ENCODE data around the gene CDK19. TPM values are rescaled to one million over a fixed set of nuclear protein-coding genes. Genes with fewer than 3 reads are reported as not detected.

The CDK19 gene
- total and polyA plus RNA-seq, 2 of the 13 experiments (the other 11 are each of a cell fraction or from before 2014, with no cell fraction given): 13.4 to 27.0 TPM

GRCh38 chr6:110653381-110653780 is 161.9 kb downstream of the CDK19 start:
- no peak overlapping the region for H3K4me2 ChIP-seq (ENCODE audit: low read depth, low read length)
- no peak overlapping the region for H3K4me3 ChIP-seq (replicated peaks in 1 of 3; ENCODE audit: insufficient read depth in 1 of 3, low read depth in 2 of 3, low read length in 3 of 3)
- no peak overlapping the region for H2AFZ ChIP-seq (ENCODE audit: low read length)
- no peak overlapping the region for H3K27ac ChIP-seq (ENCODE audit: extremely low read length, insufficient read depth, low read length)
- BruUV-seq (replicated peaks): no TSS peak
- peaks cover 77% of the 10 kb centered on the region for H3K4me1 ChIP-seq (ENCODE audit: insufficient read depth, low read length)
- no peaks in the 10 kb centered on the region for H3K27me3 ChIP-seq (ENCODE audit: control insufficient read depth in 1 of 2, insufficient read depth in 2 of 2, low read length in 2 of 2)
- ATAC-seq (no peak), FAIRE-seq (no peak), DNase-seq (ENCODE audit: low spot score) (no peak)
- ChIA-PET CTCF (ENCODE audit: low intra/inter-chr PET ratio, low total read pairs) (no interaction called here), POLR2A (interaction anchor here (0.6 kb wide), 1 partner anchor 11 kb away, joined by 3 read pairs; no protein-coding TSS in a partner anchor)
- peaks cover 3% of the 10 kb centered on the region for H3K79me2 ChIP-seq (ENCODE audit: insufficient read depth, low read length)
- no peak overlapping the region for H3K9ac ChIP-seq (ENCODE audit: insufficient read depth, low read depth, low read length)
- WGBS (ENCODE audit: low lambda C conversion rate): 100% methylated on average over 1 of the region's 1 CpG
- TF ChIP-seq YEATS2 (CRISPR knock-in tag; IDR thresholded peaks at IDR 0.05; ENCODE audit: borderline replicate concordance) (no peak), FOXC1 (CRISPR knock-in tag; IDR thresholded peaks at IDR 0.05; ENCODE audit: borderline replicate concordance) (no peak), GTF3A (CRISPR knock-in tag; conservative IDR thresholded peaks at IDR 0.05) (no peak), ZNF414 (CRISPR knock-in tag; IDR thresholded peaks at IDR 0.05) (no peak), FOXA1 (IDR thresholded peaks at IDR 0.05) (no peak), FOXA1 (CRISPR knock-in tag; IDR thresholded peaks at IDR 0.05) (no peak), ZNF251 (CRISPR knock-in tag; IDR thresholded peaks at IDR 0.05) (no peak), IRF2 (CRISPR knock-in tag; IDR thresholded peaks at IDR 0.05) (no peak), ZBTB25 (CRISPR knock-in tag; IDR thresholded peaks at IDR 0.05) (no peak), POLR2AphosphoS2 (IDR thresholded peaks at IDR 0.05; ENCODE audit: low read depth, low read length) (no peak), ZNF101 (CRISPR knock-in tag; IDR thresholded peaks at IDR 0.05; ENCODE audit: borderline replicate concordance, low read depth) (no peak), ZNF225 (CRISPR knock-in tag; IDR thresholded peaks at IDR 0.05) (no peak), CREM (IDR thresholded peaks at IDR 0.05) (no peak), CREM (CRISPR knock-in tag; IDR thresholded peaks at IDR 0.05) (no peak), SAFB2 (CRISPR knock-in tag; IDR thresholded peaks at IDR 0.05; ENCODE audit: borderline replicate concordance, low read depth) (no peak), EEA1 (CRISPR knock-in tag; IDR thresholded peaks at IDR 0.05; ENCODE audit: borderline replicate concordance) (no peak)
- TF ChIP-seq, protein P1, sequence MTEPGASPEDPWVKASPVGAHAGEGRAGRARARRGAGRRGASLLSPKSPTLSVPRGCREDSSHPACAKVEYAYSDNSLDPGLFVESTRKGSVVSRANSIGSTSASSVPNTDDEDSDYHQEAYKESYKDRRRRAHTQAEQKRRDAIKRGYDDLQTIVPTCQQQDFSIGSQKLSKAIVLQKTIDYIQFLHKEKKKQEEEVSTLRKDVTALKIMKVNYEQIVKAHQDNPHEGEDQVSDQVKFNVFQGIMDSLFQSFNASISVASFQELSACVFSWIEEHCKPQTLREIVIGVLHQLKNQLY (CRISPR knock-in tag; IDR thresholded peaks at IDR 0.05): no peak
- TF ChIP-seq, protein P2, sequence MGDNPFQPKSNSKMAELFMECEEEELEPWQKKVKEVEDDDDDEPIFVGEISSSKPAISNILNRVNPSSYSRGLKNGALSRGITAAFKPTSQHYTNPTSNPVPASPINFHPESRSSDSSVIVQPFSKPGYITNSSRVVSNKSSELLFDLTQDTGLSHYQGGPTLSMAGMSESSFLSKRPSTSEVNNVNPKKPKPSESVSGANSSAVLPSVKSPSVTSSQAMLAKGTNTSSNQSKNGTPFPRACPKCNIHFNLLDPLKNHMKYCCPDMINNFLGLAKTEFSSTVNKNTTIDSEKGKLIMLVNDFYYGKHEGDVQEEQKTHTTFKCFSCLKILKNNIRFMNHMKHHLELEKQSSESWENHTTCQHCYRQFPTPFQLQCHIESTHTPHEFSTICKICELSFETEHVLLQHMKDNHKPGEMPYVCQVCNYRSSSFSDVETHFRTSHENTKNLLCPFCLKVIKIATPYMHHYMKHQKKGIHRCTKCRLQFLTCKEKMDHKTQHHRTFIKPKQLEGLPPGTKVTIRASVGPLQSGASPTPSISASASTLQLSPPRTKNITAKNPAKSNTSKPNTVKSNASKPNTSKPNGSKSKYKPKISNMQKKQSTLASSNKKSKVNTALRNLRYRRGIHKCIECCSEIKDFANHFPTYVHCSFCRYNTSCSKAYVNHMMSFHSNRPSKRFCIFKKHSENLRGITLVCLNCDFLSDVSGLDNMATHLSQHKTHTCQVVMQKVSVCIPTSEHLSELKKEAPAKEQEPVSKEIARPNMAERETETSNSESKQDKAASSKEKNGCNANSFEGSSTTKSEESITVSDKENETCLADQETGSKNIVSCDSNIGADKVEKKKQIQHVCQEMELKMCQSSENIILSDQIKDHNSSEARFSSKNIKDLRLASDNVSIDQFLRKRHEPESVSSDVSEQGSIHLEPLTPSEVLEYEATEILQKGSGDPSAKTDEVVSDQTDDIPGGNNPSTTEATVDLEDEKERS (CRISPR knock-in tag; IDR thresholded peaks at IDR 0.05): no peak
- TF ChIP-seq, protein P3, sequence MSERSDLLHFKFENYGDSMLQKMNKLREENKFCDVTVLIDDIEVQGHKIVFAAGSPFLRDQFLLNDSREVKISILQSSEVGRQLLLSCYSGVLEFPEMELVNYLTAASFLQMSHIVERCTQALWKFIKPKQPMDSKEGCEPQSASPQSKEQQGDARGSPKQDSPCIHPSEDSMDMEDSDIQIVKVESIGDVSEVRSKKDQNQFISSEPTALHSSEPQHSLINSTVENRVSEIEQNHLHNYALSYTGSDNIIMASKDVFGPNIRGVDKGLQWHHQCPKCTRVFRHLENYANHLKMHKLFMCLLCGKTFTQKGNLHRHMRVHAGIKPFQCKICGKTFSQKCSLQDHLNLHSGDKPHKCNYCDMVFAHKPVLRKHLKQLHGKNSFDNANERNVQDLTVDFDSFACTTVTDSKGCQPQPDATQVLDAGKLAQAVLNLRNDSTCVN (CRISPR knock-in tag; IDR thresholded peaks at IDR 0.05; ENCODE audit: borderline replicate concordance): no peak
- no peaks in the 10 kb centered on the region for H3K9me3 ChIP-seq (ENCODE audit: low read length)
- peaks cover 2 to 8% of the 10 kb centered on the region in 2 experiments; a peak in 3 of 5 replicates for H3K36me3 ChIP-seq (replicated peaks in 1 of 2; ENCODE audit: control insufficient read depth in 1 of 2, insufficient read depth in 2 of 2, low read length in 2 of 2)
- intact Hi-C loops (cut with micrococcal nuclease; ENCODE audit: unreplicated experiment) (loop anchor here (10.0 kb wide), 2 partner anchors 89 to 129 kb away; no protein-coding TSS in a partner anchor), in situ Hi-C loops (cut with HindIII; ENCODE audit: extremely low pct_ligation_motif_present, low pct_unique_long_range_greater_than_20kb) (no loop called here)
- no peaks in the 10 kb centered on the region for H4K20me1 ChIP-seq (ENCODE audit: insufficient read depth, low read length)

Data from HepG2 (cell line).